Loucy (cell line): ENCODE measurements around the gene CLDN15.

Experiments used
- EZH2phosphoT487 ChIP-seq: fragments of 200-600 bp; IDR thresholded peaks from 2 replicates; pipeline ENCODE4 v1.6.1; 2018; ENCODE audit warnings: antibody characterized with exemption, mild to moderate bottlenecking, moderate library complexity, borderline replicate concordance
- TF ChIP-seq, protein P1 (sequence below): fragments of 200-600 bp; sonication (generic); conservative IDR thresholded peaks from 2 replicates; pipeline ENCODE4 v1.5.1; 2014; ENCODE audit warnings: mild to moderate bottlenecking, antibody characterized with exemption, low read length

DNA sequence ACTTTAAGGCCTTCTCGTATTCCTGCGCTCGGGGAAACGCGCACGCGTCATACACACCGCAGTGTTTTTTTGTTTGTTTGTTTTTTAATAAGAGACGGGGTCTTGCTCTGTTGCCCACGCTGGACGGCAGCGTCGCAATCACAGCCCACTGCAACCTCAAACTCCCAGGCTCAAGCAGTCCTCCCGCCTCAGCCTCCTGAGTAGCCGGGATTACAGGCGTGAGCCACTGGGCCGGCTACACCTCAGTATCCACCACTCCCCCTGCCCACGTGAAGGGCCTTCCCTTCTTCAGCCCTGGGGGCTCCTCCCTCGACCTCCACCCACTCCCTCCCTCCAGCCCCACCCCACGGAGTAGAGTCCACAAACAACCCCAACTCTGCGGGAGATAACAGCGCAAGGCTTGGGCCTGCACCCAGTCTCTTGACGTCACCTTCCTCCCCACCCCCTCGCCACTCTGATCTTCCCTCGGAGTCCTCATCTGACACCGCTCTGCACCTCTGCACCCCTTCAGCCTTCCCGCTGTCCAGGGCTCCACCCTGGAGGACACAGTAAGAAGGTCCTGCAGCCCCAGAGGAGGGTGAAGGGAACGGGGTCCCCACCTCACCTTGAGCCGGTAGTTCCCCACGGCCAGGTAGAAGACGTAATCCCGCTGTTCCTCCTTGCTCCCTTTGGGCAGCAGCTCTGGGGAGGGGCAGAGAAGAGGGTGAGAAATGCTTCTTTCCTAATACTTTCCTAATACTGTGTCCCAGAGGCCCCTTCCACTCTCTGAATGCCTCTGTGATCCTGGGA lies 2.8 kb upstream of the CLDN15 start:
- TF ChIP-seq, protein P1, sequence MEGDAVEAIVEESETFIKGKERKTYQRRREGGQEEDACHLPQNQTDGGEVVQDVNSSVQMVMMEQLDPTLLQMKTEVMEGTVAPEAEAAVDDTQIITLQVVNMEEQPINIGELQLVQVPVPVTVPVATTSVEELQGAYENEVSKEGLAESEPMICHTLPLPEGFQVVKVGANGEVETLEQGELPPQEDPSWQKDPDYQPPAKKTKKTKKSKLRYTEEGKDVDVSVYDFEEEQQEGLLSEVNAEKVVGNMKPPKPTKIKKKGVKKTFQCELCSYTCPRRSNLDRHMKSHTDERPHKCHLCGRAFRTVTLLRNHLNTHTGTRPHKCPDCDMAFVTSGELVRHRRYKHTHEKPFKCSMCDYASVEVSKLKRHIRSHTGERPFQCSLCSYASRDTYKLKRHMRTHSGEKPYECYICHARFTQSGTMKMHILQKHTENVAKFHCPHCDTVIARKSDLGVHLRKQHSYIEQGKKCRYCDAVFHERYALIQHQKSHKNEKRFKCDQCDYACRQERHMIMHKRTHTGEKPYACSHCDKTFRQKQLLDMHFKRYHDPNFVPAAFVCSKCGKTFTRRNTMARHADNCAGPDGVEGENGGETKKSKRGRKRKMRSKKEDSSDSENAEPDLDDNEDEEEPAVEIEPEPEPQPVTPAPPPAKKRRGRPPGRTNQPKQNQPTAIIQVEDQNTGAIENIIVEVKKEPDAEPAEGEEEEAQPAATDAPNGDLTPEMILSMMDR: no peak
- no peak for TF ChIP-seq EZH2phosphoT487
